ENCODE measurements around the gene TRIB2. TPM values are rescaled to one million over a fixed set of nuclear protein-coding genes. Genes with fewer than 3 reads are reported as not detected.

The TRIB2 gene
- polyA plus RNA-seq, 2 of the 4 experiments (the other 2 are of a cell fraction), result 0.17 to 0.32 TPM

DNA sequence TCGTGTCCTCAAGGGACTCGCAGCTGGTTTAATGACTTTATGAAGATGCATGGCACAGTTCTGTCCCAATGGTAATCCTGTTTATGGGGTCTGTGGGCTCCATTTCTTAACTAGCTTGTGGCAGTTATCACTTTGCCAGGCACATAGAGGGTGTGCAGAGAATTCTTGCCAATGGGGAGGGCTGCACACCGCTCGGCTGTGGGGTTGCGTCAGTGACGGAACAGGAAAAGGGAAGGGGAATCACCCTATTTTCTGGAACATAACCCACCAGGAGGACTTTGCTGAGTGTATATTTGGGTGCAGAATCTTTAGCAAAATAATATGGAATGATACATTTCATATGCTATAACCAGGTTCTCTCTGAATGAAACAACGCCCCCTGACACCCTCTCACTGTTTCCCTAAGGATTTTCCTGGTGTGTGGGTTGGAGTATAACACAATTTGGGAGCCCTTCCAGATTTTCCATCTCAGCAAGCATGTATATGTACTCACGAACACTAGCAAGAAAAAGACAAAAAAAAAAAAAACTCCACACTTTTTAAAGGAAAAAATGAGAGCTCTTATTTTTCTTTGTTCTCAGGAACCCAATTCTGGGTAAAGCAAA, 43.9 kb upstream of the TRIB2 start:
- no peak for FAIRE-seq
- 28% methylated on average over 8 of the region's 8 CpGs for WGBS (ENCODE audit: missing lambda C conversion rate)

DNA sequence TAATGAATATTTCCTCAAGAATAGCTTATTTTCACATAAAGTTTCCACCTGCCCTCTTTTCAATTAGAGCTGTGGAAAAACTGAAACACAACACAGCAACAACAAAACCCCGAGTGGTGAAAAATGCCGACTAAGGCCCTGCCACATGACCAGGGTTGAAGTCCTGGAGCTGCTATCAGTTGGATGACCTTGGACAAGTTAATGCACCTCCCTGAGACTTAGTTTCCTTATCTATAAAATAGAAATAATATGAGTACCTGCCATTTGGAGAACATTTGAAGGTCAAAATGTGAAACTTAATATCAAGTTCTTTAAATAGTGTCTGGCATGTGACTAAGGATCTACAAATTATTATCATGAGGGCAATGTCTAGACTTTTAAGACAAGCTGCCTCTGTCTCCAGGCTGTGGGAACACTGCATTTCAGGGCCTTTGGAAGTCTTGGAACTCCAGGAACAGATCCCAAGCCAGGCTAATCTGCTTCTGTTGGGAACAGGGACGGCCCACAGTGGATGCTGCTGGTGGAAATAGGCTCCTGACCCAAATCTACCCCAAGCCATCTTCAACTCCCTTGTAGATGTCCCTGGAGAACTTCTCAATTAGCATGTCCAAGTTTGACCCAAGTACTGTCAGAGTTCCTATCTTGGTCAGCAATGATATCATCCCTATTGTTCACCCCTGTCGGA, 42.0 kb upstream of the TRIB2 start:
- no peak for FAIRE-seq
- no peak overlapping the region for H3K4me3 ChIP-seq
- ATAC-seq, result no peak
- H3K4me2 ChIP-seq, result no peak overlapping the region
- POLR2A ChIA-PET, result no interaction called here
- H3K9me3 ChIP-seq, result no peaks in the 10 kb centered on the region
- no peaks in the 10 kb centered on the region for H3K4me1 ChIP-seq
- no peak for DNase-seq (ENCODE audit: low read depth in 1 of 2, low spot score in 1 of 2)
- CTCF ChIA-PET, result no interaction called here
- 2% methylated on average over 4 of the region's 4 CpGs for WGBS (ENCODE audit: missing lambda C conversion rate)
- H3K27ac ChIP-seq, result no peak overlapping the region
- TF ChIP-seq, protein P1, sequence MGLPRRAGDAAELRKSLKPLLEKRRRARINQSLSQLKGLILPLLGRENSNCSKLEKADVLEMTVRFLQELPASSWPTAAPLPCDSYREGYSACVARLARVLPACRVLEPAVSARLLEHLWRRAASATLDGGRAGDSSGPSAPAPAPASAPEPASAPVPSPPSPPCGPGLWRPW (IDR thresholded peaks at IDR 0.05), result no peak
- TF ChIP-seq ESRRA (IDR thresholded peaks at IDR 0.05; ENCODE audit: borderline replicate concordance, low read length), result no peak
- TF ChIP-seq, protein P2, sequence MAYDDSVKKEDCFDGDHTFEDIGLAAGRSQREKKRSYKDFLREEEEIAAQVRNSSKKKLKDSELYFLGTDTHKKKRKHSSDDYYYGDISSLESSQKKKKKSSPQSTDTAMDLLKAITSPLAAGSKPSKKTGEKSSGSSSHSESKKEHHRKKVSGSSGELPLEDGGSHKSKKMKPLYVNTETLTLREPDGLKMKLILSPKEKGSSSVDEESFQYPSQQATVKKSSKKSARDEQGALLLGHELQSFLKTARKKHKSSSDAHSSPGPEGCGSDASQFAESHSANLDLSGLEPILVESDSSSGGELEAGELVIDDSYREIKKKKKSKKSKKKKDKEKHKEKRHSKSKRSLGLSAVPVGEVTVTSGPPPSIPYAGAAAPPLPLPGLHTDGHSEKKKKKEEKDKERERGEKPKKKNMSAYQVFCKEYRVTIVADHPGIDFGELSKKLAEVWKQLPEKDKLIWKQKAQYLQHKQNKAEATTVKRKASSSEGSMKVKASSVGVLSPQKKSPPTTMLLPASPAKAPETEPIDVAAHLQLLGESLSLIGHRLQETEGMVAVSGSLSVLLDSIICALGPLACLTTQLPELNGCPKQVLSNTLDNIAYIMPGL (CRISPR knock-in tag; IDR thresholded peaks at IDR 0.05; ENCODE audit: borderline replicate concordance), result no peak
- no peak for TF ChIP-seq EP300 (IDR thresholded peaks at IDR 0.05)
- TF ChIP-seq EHMT2 (IDR thresholded peaks at IDR 0.05; ENCODE audit: low read depth), result no peak
- no peak for TF ChIP-seq ZSCAN20 (CRISPR knock-in tag; IDR thresholded peaks at IDR 0.05)
- no peak for TF ChIP-seq HDAC2 (IDR thresholded peaks at IDR 0.05)
- no peak for TF ChIP-seq RARB (CRISPR knock-in tag; IDR thresholded peaks at IDR 0.05)
- no peak for TF ChIP-seq ATOH8 (CRISPR knock-in tag; IDR thresholded peaks at IDR 0.05; ENCODE audit: low read depth)
- no peak for TF ChIP-seq CBX8 (IDR thresholded peaks at IDR 0.05)
- TF ChIP-seq CBX2 (IDR thresholded peaks at IDR 0.05; ENCODE audit: borderline replicate concordance, low read depth), result no peak
- no peak for TF ChIP-seq ZFP36 (IDR thresholded peaks at IDR 0.05; ENCODE audit: borderline replicate concordance, partially characterized antibody)
- TF ChIP-seq POLR2A (IDR thresholded peaks at IDR 0.05; ENCODE audit: low read length), result no peak

More for the DNA sequence above, 43.9 kb upstream of the TRIB2 start:
- TF ChIP-seq ZNF302 (CRISPR knock-in tag; IDR thresholded peaks at IDR 0.05) (no peak), FOSL2 (IDR thresholded peaks at IDR 0.05) (no peak), FOSL2 (CRISPR knock-in tag; IDR thresholded peaks at IDR 0.05) (no peak), EHF (CRISPR knock-in tag; IDR thresholded peaks at IDR 0.05) (no peak), KDM5A (IDR thresholded peaks at IDR 0.05) (no peak), PBX3 (IDR thresholded peaks at IDR 0.05) (no peak), JUN (IDR thresholded peaks at IDR 0.05) (no peak), PHF8 (IDR thresholded peaks at IDR 0.05; ENCODE audit: borderline replicate concordance, low read depth) (no peak), MYC (IDR thresholded peaks at IDR 0.05; ENCODE audit: borderline replicate concordance, low read length) (no peak), HEYL (CRISPR knock-in tag; IDR thresholded peaks at IDR 0.05) (no peak), E2F6 (IDR thresholded peaks at IDR 0.05; ENCODE audit: borderline replicate concordance, low read depth) (no peak), RNF2 (IDR thresholded peaks at IDR 0.05; ENCODE audit: borderline replicate concordance, low read depth) (no peak), USF2 (IDR thresholded peaks at IDR 0.05) (no peak), MAZ (IDR thresholded peaks at IDR 0.05; ENCODE audit: borderline replicate concordance, low read depth, low read length) (no peak), KDM1A (IDR thresholded peaks at IDR 0.05; ENCODE audit: low read depth) (no peak)
- TF ChIP-seq, protein P3, sequence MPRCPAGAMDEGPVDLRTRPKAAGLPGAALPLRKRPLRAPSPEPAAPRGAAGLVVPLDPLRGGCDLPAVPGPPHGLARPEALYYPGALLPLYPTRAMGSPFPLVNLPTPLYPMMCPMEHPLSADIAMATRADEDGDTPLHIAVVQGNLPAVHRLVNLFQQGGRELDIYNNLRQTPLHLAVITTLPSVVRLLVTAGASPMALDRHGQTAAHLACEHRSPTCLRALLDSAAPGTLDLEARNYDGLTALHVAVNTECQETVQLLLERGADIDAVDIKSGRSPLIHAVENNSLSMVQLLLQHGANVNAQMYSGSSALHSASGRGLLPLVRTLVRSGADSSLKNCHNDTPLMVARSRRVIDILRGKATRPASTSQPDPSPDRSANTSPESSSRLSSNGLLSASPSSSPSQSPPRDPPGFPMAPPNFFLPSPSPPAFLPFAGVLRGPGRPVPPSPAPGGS (IDR thresholded peaks at IDR 0.05), result no peak
- POLR2A ChIA-PET, result no interaction called here
- no peak overlapping the region for H3K27ac ChIP-seq
- H3K4me2 ChIP-seq, result no peak overlapping the region
- ATAC-seq (no peak), DNase-seq (ENCODE audit: low read depth in 1 of 2, low spot score in 1 of 2) (no peak)
- CTCF ChIA-PET, result no interaction called here
- H3K4me1 ChIP-seq, result no peaks in the 10 kb centered on the region
- no peak overlapping the region for H3K4me3 ChIP-seq
- H3K9me3 ChIP-seq, result no peaks in the 10 kb centered on the region

All from A549 (cell line).